ENCODE measurements around the gene REG4. TPM values are rescaled to one million over a fixed set of nuclear protein-coding genes. Genes with fewer than 3 reads are reported as not detected.

REG4 gene
- total and polyA plus RNA-seq, 10 of the 15 experiments (the other 5 are each of a cell fraction or from before 2014, with no cell fraction given) = not detected

- Histone ChIP-seq H3K36me3 (ENCODE audit: control insufficient read depth in 2 of 2, insufficient read depth in 2 of 2, low read length in 1 of 2) (no peaks in the 10 kb centered on the region), H3K4me2 (ENCODE audit: control insufficient read depth, insufficient read depth) (no peak overlapping the region), H3K79me2 (ENCODE audit: control insufficient read depth, insufficient read depth, low read length) (no peaks in the 10 kb centered on the region), H3K4me1 (ENCODE audit: control insufficient read depth, insufficient read depth, low read length) (no peaks in the 10 kb centered on the region), H3K27ac (ENCODE audit: control insufficient read depth, insufficient read depth) (no peak overlapping the region), H3K9me3 (replicated peaks; ENCODE audit: control insufficient read depth, insufficient read depth, low read length) (no peaks in the 10 kb centered on the region), H3K27me3 (replicated peaks in 1 of 2; ENCODE audit: control insufficient read depth in 2 of 2, insufficient read depth in 2 of 2, low read length in 1 of 2) (no peaks in the 10 kb centered on the region; a peak in 1 of 4 replicates), H2AFZ (ENCODE audit: control insufficient read depth, low read depth, low read length) (no peak overlapping the region), H3K4me3 (no peak overlapping the region), H4K20me1 (ENCODE audit: control insufficient read depth, insufficient read depth) (no peaks in the 10 kb centered on the region), H3K9ac (ENCODE audit: control insufficient read depth, insufficient read depth, low read length) (no peak overlapping the region)
- FAIRE-seq (no peak), ATAC-seq (no peak), DNase-seq (ENCODE audit: low read depth, low spot score) (no peak)
- ChIA-PET CTCF (interaction anchor here (1.2 to 1.4 kb wide), 2 partner anchors 10 to 18 kb away, joined by 3 read pairs; no protein-coding TSS in a partner anchor), SMC1A (ENCODE audit: uncharacterized antibody, unreplicated experiment) (interaction anchor here (0.6 kb wide), 1 partner anchor 1601 kb away, joined by 3 read pairs; no protein-coding TSS in a partner anchor), RAD21 (ENCODE audit: unreplicated experiment) (no interaction called here), POLR2A (no interaction called here)
- in situ Hi-C loops (cut with MboI) (no loop called here), intact Hi-C loops (cut with micrococcal nuclease; ENCODE audit: unreplicated experiment) (no loop called here)
- WGBS (ENCODE audit: insufficient coverage, insufficient replicate concordance, low lambda C conversion rate, missing lambda C conversion rate) = 48% methylated on average over 2 of the region's 2 CpGs
- BruUV-seq (replicated peaks) = no TSS peak
- TF ChIP-seq MTA3 (IDR thresholded peaks at IDR 0.05; ENCODE audit: borderline replicate concordance, low read length) (no peak), RAD51 (IDR thresholded peaks at IDR 0.05) (no peak), TBL1XR1 (IDR thresholded peaks at IDR 0.05; ENCODE audit: low read depth, low read length) (no peak), ZNF384 (IDR thresholded peaks at IDR 0.05; ENCODE audit: borderline replicate concordance, low read depth, low read length) (no peak), E4F1 (IDR thresholded peaks at IDR 0.05; ENCODE audit: borderline replicate concordance, partially characterized antibody) (no peak), CHD4 (IDR thresholded peaks at IDR 0.05) (no peak), ASH2L (IDR thresholded peaks at IDR 0.05; ENCODE audit: borderline replicate concordance, low read depth) (no peak), EGR1 (IDR thresholded peaks at IDR 0.05; ENCODE audit: borderline replicate concordance in 1 of 2, low read depth in 2 of 2, low read length in 2 of 2) (no peak), PBX3 (IDR thresholded peaks at IDR 0.05; ENCODE audit: insufficient replicate concordance, low read depth, low read length) (no peak), SMARCA5 (IDR thresholded peaks at IDR 0.05) (no peak), HCFC1 (IDR thresholded peaks at IDR 0.05; ENCODE audit: low read length) (no peak), POLR2AphosphoS2 (IDR thresholded peaks at IDR 0.05; ENCODE audit: low read depth, low read length) (no peak), ZZZ3 (IDR thresholded peaks at IDR 0.05; ENCODE audit: control insufficient read depth, insufficient read length, low read depth) (no peak), SMAD5 (IDR thresholded peaks at IDR 0.05; ENCODE audit: low read depth) (no peak), ZSCAN29 (IDR thresholded peaks at IDR 0.05) (no peak), SREBF1 (IDR thresholded peaks at IDR 0.05; ENCODE audit: low read length) (no peak), NFYB (IDR thresholded peaks at IDR 0.05; ENCODE audit: insufficient read depth, low read depth, low read length) (no peak), KLF5 (IDR thresholded peaks at IDR 0.05; ENCODE audit: partially characterized antibody) (no peak)
- TF ChIP-seq, protein P1, sequence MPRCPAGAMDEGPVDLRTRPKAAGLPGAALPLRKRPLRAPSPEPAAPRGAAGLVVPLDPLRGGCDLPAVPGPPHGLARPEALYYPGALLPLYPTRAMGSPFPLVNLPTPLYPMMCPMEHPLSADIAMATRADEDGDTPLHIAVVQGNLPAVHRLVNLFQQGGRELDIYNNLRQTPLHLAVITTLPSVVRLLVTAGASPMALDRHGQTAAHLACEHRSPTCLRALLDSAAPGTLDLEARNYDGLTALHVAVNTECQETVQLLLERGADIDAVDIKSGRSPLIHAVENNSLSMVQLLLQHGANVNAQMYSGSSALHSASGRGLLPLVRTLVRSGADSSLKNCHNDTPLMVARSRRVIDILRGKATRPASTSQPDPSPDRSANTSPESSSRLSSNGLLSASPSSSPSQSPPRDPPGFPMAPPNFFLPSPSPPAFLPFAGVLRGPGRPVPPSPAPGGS (IDR thresholded peaks at IDR 0.05; ENCODE audit: borderline replicate concordance, insufficient read depth, low read depth, low read length, poor library complexity, severe bottlenecking) = no peak
Measured at GRCh38 chr1:119816407-119816806, 5.1 kb upstream of the REG4 start.

Data from GM12878 (cell line).